HEK293 (cell line): Measurements from ENCODE around the gene TXNDC11.

Source experiments
- GFI1B ChIP-seq: fragments of 450-650 bp; formaldehyde crosslinking; IDR thresholded peaks from 2 replicates; pipeline ENCODE4 v1.5.1; 2016; ENCODE audit warnings: missing biosample characterization, missing genetic modification characterization
- YY1 ChIP-seq: fragments of 450-650 bp; formaldehyde crosslinking; IDR thresholded peaks from 2 replicates; pipeline ENCODE4 v1.5.1; 2018; ENCODE audit warnings: missing biosample characterization, missing genetic modification characterization
- ZNF302 ChIP-seq: fragments of 450-650 bp; formaldehyde crosslinking; IDR thresholded peaks from 2 replicates; pipeline ENCODE4 v1.5.1; 2016; ENCODE audit warnings: missing biosample characterization, missing genetic modification characterization, low read depth
- ZNF558 ChIP-seq: fragments of 450-650 bp; formaldehyde crosslinking; IDR thresholded peaks from 2 replicates; pipeline ENCODE4 v1.5.1; 2016; ENCODE audit warnings: missing biosample characterization, missing genetic modification characterization
- ZNF677 ChIP-seq: fragments of 450-650 bp; IDR thresholded peaks from 2 replicates; pipeline ENCODE4 v1.5.0; 2018; ENCODE audit warnings: missing biosample characterization, mild to moderate bottlenecking, missing genetic modification characterization, moderate library complexity
- ZNF701 ChIP-seq: fragments of 450-650 bp; formaldehyde crosslinking; IDR thresholded peaks from 2 replicates; pipeline ENCODE4 v1.5.1; 2016; ENCODE audit warnings: missing biosample characterization, missing genetic modification characterization
- ZNF792 ChIP-seq: fragments of 450-650 bp; formaldehyde crosslinking; IDR thresholded peaks from 2 replicates; pipeline ENCODE4 v1.5.1; 2016; ENCODE audit warnings: missing biosample characterization, missing genetic modification characterization
- TF ChIP-seq, protein P1 (sequence below): fragments of 450-650 bp; formaldehyde crosslinking; IDR thresholded peaks from 2 replicates; pipeline ENCODE4 v1.5.1; 2016; ENCODE audit warnings: missing biosample characterization, missing genetic modification characterization
- TF ChIP-seq, protein P2 (sequence below): fragments of 450-650 bp; formaldehyde crosslinking; IDR thresholded peaks from 2 replicates; pipeline ENCODE4 v1.5.1; 2016; ENCODE audit warnings: missing biosample characterization, missing genetic modification characterization
- TF ChIP-seq, protein P3 (sequence below): fragments of 450-650 bp; formaldehyde crosslinking; IDR thresholded peaks from 2 replicates; pipeline ENCODE4 v1.5.1; 2016; ENCODE audit warnings: missing biosample characterization, missing genetic modification characterization

DNA sequence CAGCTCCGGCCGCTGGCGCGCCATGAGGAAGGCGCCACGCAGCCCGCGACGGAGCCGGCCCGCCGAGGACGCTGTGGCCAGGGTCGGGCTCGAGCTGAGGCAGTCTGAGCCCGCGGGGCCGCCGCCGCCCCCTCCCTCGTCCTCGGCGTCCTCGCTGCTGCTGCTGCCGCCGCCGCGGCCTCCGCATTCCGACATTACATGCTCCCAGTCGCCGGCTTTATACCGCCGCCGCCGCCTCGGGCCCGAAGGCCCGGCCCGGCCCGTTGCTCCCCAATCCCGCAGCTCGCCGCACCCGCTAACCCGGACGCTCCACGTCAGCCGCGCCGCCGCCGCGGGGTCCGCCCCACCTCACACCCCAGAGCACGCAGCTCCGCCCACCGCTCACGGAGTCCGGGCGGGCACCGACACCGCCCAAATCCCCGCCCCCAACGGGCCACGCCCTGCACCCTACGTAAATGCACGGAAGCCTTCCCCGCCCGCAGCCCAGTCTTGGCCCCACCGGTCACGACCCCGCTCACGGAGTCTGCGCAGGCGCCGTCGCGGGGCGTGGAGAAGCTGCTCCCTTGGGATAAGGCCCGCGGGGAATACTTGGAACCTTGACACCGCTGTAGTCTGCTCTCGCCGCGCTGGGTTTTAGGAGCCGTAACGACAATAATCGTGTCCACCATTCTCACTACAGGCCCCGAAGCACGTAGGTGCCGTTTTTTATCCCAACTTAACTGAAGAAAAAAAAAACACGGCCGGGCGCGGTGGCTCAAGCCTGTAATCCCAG is at the start of gene TXNDC11:
- TF ChIP-seq ZNF302 (no peak), ZNF677 (peak; percentile 24; the same call in 1 of the 2 replicates), YY1 (tag by site-specific recombination) (no peak; the same call in none of the 2 replicates), ZNF701 (tag by site-specific recombination) (no peak), ZNF792 (tag by site-specific recombination) (no peak), ZNF558 (tag by site-specific recombination) (no peak), GFI1B (tag by site-specific recombination) (no peak)
- TF ChIP-seq, protein P1, sequence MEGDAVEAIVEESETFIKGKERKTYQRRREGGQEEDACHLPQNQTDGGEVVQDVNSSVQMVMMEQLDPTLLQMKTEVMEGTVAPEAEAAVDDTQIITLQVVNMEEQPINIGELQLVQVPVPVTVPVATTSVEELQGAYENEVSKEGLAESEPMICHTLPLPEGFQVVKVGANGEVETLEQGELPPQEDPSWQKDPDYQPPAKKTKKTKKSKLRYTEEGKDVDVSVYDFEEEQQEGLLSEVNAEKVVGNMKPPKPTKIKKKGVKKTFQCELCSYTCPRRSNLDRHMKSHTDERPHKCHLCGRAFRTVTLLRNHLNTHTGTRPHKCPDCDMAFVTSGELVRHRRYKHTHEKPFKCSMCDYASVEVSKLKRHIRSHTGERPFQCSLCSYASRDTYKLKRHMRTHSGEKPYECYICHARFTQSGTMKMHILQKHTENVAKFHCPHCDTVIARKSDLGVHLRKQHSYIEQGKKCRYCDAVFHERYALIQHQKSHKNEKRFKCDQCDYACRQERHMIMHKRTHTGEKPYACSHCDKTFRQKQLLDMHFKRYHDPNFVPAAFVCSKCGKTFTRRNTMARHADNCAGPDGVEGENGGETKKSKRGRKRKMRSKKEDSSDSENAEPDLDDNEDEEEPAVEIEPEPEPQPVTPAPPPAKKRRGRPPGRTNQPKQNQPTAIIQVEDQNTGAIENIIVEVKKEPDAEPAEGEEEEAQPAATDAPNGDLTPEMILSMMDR, result no peak
- TF ChIP-seq, protein P2, sequence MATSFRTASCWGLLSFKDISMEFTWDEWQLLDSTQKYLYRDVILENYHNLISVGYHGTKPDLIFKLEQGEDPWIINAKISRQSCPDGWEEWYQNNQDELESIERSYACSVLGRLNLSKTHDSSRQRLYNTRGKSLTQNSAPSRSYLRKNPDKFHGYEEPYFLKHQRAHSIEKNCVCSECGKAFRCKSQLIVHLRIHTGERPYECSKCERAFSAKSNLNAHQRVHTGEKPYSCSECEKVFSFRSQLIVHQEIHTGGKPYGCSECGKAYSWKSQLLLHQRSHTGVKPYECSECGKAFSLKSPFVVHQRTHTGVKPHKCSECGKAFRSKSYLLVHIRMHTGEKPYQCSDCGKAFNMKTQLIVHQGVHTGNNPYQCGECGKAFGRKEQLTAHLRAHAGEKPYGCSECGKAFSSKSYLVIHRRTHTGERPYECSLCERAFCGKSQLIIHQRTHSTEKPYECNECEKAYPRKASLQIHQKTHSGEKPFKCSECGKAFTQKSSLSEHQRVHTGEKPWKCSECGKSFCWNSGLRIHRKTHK (tag by site-specific recombination), result no peak
- TF ChIP-seq, protein P3, sequence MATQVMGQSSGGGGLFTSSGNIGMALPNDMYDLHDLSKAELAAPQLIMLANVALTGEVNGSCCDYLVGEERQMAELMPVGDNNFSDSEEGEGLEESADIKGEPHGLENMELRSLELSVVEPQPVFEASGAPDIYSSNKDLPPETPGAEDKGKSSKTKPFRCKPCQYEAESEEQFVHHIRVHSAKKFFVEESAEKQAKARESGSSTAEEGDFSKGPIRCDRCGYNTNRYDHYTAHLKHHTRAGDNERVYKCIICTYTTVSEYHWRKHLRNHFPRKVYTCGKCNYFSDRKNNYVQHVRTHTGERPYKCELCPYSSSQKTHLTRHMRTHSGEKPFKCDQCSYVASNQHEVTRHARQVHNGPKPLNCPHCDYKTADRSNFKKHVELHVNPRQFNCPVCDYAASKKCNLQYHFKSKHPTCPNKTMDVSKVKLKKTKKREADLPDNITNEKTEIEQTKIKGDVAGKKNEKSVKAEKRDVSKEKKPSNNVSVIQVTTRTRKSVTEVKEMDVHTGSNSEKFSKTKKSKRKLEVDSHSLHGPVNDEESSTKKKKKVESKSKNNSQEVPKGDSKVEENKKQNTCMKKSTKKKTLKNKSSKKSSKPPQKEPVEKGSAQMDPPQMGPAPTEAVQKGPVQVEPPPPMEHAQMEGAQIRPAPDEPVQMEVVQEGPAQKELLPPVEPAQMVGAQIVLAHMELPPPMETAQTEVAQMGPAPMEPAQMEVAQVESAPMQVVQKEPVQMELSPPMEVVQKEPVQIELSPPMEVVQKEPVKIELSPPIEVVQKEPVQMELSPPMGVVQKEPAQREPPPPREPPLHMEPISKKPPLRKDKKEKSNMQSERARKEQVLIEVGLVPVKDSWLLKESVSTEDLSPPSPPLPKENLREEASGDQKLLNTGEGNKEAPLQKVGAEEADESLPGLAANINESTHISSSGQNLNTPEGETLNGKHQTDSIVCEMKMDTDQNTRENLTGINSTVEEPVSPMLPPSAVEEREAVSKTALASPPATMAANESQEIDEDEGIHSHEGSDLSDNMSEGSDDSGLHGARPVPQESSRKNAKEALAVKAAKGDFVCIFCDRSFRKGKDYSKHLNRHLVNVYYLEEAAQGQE (tag by site-specific recombination), result no peak
